Cerebellar nuclear complex (tissue), 1 donor: ENCODE results near the gene TP53AIP1.
"Not testable (repeated sequence)": the region's sequence is repeated elsewhere in the genome, so short reads cannot be mapped to it uniquely, and the experiment has no call there.

Experiments
- DNase-seq, 2 experiments: peaks; one replicate each; lab custom pipeline; 2025; lab: John Stamatoyannopoulos, UW

Gene TP53AIP1

DNA sequence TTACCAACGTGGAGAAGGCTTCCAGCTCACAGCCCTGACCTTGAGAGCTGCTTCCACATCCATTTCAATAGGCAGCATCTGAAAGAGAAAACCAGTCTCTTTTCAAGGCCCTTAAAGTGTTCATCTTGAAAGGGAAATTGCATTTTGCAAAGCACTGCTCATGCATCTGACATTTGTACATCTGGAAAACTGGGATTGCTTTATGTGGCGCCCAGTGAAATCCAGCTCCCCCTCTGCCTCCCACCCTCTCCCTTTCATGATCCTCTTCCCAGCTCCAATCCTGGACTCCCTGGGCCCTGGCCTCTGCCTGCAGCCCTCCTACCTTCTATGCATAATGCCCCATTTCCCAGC is 17.4 kb downstream of the TP53AIP1 start:
- DNase-seq: no peak

DNA sequence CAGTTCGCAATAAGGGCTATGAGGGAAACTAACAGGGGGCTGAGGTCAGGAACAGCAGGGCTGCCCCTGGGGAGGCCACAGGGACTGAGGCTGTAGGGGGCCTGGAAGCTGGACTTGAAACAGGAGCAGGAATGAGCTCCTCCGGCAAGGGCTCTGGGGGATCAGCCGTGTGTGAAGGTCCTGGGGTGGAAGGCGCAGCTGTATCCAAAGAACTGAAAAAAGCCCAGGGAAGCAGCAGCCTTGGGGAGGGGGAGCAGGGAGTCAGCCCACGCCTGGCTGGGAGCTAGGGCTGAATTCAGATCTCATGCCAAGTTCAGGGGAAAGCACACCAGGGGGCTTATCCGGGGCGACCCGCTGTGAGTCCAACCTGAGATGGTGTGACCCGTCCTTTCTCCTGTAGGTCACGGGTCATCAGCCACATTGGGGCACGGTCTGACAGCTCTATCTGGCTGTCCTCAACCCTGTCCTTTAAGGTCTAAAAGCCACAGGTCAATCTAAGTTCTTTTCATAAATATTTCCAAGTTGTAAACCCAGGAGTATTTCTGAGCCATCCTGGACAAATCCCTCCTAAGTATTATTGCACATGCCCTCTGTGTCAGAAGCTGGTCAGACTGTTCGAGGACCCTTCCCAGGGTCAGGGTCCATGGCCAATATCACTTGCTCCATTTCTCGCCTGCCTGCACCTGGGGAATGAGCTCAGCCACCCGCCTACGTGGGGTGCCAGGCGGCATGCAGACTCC is 18.0 kb downstream of the TP53AIP1 start:
- no peak for DNase-seq

DNA sequence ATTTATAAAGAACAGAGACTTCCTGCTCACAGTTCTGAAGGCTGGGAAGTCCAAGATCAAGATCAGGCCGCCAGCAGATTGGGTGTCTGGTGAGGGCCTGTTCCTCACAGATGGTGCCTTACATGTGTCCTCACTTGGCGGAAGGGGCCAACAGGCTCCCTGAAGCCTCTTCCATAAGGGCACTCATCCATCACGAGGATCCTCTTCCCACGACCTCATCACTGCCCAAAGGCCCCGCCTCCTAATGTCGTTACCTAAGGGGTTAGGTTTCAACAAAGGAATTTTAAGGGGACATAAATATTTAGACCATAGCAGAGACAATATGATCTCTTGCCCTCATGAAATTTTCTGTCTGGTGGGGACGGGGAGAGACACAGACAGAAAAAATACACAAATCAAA is 18.6 kb downstream of the TP53AIP1 start:
- DNase-seq: no peak

DNA sequence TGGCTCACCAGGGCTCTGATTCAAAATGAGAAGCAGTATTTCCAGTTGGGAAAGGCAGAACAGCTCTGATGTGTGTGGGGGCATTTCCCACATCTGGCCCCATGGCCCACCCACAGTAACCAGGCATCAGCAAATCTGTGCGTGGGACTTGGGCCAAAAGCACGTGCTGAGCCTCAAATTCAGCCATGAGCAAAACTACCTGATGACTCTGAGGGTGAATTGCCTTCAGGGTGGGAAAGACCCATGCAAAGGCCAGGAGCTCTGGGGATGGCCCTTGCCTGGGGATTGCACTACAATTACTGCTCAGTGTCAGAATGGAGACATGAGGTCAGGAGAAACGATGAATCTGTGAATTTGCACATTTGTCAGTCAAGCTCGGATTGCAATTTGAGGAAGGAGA is 20.9 kb downstream of the TP53AIP1 start:
- no peak for DNase-seq

DNA sequence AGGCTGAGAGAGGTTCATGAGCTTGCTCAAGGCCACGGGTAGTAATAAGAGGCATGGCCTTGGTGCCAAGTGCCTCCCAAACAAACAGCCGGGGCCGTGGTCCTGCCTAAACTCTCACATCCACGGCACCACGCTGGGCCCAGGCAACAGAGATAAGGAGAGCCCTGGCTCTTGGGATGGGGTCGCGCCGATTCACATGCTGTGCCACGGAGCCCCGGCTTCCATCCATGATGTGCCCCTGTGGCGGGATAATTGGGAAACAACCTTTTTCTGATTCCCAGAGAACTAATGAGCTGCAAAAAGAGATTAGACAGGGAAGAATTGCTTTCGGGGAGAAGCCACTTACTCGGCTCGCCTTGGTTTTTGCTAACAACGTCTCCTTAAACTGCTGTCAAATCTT is 22.0 kb downstream of the TP53AIP1 start:
- DNase-seq: no peak

DNA sequence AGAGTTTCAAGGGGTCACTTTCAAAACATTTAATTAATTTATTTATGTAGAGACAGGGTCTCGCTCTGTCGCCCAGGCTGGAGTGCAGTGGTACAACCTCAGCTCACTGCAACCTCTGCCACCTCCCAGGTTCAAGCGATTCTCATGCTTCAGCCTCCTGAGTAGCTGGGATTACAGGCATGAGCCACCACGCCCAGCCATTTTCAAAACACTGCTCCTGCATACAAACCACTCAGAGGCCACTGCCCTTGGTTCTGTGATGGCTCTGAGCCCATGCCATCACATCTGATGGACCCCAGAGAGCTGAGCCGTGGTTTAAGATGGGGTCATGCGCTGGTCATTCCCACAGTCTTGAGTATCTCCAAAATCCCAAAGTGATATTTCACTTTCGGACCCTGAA is 23.0 kb downstream of the TP53AIP1 start:
- not testable (repeated sequence) for DNase-seq

DNA sequence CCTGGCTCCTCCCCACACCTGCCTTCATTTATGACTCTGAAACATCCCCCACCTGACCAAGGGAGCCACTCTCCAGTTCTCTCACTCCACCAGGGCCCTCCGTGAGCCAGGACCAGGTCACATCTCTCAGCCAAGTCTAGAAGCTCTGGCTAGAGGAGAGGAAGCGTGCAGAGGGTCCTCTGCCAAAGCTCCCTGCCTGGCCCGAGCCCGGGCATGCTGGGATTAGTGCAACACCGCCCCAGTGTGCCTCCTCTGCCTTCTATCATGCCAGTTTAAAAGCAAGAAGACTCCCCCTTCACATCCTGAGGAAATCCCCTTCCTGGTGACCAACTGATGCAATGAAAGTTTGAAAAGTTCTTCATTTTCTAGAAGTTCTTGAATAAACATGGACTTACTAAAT is 23.5 kb downstream of the TP53AIP1 start:
- DNase-seq: no peak

DNA sequence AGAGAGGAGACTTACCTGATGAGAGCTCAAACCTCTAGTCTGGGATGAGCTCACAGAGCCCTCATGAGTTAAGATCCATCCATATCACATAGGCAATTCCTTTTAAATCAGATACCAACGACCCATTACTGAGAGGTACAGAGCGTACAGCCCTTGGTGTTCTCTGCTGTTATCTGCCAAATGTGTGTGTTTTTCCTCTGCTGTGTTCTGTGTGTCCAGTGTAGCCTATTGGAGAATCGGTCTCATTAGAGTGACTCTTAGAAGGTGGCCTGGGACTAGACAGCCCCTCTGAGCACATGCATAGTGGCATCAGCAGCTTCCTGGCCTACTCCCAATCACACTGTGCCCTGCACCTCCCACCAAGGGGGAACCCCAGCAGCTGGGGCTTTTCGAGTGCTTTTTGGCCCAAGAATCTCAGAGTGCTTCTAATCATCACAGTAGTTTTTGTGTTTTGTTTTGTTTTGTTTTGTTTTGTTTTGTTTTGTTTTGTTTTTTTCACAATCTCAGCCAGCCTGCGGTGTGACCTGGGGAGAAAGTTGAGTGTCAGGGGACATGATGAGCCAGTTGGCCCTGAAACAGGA is 25.4 kb downstream of the TP53AIP1 start:
- no peak for DNase-seq

DNA sequence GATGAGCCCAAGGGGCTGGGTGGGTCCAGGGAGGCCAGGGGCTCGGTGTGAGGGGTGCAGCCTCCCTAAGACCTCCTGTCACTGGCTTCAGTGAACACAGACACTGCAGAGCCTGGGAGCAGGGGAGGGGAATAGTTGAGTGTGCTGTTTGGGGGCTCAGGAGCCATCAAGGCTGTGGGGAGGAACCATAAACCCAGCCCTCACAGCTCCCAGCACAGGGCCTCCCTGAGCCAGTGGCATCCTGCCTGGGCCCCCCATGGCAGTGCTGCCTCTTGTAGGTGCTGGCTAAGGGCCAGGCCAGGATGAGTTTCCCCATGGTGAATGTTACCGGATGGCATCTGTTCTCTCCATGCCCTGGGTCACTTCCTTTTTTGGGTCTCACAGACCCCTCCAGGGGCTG is 26.0 kb downstream of the TP53AIP1 start:
- DNase-seq: no peak

DNA sequence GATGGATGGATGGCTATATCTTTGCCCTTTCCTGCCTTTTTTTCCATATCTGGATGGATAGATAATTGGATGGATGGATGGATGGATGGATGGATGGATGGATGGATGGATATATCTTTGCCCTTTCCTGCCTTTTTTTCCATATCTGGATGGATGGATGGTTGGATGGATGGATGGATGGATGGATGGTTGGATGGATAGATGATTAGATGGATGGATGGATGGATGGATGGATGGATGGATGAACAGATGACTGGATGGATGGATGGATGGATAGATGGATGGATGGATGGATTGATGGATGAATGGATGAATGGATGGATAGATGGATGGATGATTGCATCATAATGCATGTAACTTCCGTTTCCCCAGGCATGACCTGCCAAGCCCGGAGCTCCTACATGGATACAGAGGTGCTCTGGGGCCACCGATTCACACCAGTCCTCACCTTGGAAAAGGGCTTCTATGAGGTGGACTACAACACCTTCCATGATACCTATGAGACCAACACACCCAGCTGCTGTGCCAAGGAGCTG is 26.6 kb downstream of the TP53AIP1 start:
- DNase-seq: no peak

DNA sequence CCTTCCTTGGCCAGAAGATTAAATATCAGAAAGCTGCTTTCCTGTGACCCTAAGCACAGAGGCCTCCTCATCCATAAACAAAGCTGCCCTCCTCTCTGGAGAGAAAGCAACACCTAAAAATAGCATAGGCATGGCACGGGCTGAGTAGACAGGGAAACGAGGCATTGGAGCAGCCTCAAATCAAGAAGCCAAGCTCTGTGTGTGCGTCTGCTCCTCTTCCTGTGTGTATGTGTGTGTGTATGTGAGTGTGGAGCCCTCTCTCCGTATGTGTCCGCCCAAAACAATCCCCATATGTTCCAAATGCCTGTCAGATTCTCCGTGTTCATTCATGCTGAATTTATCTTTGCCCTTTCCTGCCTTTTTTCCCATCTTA is 27.5 kb downstream of the TP53AIP1 start:
- DNase-seq: no peak

DNA sequence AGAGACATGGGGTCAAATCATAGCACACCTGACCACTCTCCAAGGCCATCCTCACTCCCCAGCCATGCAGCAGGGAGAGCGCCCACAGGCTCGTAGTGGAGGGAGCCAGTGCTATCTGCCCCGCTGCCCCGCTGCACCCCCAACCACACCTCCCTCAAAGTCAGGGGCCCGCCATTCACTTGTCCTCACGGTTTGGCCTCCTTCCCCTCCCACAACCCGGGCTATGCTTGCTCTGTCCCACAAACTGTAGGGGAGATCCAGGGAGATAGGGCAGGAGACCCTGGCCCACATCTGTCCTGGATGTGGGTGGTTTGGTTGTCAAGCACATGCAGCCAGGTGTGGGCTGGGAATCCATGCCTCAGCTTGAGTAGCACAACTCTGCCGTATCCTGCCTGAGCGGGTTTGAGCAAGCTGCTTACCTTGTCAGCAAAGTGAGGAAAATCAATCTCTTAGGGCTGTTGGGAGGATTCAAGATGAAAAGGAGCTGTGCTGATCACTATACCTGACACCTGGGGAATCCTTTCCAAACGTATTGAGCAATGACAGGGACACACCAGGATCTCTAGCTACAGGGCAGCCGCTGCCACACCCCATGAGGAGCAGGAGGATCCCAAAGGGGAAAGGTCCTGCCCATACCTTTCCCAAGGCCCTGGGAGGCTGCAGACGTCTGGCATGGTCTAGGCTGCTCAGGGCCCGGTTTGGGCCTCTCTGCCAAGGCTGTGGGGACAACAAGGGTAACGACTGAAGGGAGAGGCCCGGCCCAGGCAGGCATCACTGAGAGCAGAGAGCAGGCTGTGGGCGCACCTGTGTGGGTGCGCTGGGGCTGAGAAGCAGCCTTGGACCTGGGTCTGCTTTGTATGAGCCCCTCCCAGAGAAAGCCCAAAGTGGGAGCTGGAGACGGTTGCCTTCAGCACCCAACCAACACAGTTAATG is 28.2 kb downstream of the TP53AIP1 start:
- no peak for DNase-seq

DNA sequence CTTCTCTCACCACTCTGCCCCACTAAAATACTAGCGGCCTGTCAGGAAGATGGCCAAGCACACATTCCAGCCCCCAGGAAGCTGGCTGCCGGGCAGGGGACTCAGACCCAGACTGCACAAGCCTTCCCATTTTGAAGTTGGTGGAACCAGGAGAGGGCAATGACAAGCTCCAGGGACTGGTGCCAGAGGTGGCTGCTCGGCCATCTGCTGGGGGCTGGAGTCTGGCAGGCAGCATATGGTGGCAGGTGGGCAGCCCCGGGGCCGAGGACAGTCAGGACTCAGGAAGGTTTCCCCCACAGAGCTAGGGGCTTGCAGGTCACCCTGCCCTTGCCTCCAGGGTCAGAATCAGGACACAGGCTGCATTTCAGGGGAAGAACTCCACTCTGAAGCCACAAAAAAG is 28.9 kb downstream of the TP53AIP1 start:
- DNase-seq: peak in 1 of 2 experiments; percentile 42

DNA sequence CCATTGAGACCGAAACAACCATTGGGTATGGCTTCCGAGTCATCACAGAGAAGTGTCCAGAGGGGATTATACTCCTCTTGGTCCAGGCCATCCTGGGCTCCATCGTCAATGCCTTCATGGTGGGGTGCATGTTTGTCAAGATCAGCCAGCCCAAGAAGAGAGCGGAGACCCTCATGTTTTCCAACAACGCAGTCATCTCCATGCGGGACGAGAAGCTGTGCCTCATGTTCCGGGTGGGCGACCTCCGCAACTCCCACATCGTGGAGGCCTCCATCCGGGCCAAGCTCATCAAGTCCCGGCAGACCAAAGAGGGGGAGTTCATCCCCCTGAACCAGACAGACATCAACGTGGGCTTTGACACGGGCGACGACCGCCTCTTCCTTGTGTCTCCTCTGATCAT is 31.0 kb downstream of the TP53AIP1 start:
- no peak for DNase-seq

DNA sequence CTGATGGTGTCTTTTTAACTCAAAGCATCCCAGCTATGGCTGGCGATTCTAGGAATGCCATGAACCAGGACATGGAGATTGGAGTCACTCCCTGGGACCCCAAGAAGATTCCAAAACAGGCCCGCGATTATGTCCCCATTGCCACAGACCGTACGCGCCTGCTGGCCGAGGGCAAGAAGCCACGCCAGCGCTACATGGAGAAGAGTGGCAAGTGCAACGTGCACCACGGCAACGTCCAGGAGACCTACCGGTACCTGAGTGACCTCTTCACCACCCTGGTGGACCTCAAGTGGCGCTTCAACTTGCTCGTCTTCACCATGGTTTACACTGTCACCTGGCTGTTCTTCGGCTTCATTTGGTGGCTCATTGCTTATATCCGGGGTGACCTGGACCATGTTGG is 31.4 kb downstream of the TP53AIP1 start:
- no peak for DNase-seq

DNA sequence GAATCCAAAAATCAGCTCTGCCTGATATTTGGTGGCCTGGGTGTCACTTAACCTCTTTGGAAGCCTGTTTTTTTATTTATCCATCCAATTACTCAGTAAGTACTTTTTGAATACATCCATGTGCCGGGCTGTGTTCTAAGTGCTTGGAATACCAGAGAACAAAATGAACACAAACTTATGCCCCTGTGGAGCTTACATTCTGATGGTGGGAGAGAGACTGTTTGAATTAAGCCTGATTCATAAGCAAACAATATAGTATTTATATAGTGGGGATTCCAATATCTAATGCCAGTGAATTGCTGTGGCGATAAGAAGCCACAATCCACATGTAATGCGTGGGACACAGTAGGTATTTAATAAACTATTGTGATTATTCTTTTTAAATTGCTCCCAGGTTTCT is 32.1 kb downstream of the TP53AIP1 start:
- DNase-seq: no peak

DNA sequence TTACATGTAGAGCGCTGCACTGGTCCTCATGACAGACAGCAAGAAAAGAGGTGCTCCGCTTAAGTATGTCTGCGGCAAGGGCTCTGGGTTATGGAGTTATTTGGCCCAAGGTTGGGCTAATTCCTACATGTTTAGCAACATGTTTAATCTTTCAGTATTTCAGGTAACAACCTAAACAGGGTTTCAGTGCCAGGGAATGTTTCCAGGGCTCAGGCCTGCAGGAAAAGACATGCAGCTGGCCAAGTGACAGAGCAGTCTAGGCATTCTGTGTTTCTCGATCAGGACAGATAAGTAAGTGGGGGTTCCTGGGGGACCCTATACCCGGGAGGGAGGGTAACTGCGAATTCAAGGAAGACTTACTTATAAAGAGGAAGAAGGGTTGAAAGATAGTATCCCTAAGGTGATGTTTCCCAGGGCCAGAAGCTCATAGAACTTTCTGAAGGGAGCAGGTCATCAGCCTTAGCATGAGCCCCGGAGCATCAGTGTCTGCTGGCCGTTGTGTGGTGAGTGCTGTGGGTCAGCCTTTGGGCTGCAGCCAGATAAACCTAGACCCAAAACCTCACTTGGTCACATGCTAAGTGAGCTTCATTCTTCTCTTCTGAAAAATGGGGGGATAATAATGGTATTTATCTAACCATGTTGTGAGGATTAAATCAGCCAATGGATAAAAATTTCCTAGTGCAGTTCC is 33.1 kb downstream of the TP53AIP1 start:
- no peak for DNase-seq

DNA sequence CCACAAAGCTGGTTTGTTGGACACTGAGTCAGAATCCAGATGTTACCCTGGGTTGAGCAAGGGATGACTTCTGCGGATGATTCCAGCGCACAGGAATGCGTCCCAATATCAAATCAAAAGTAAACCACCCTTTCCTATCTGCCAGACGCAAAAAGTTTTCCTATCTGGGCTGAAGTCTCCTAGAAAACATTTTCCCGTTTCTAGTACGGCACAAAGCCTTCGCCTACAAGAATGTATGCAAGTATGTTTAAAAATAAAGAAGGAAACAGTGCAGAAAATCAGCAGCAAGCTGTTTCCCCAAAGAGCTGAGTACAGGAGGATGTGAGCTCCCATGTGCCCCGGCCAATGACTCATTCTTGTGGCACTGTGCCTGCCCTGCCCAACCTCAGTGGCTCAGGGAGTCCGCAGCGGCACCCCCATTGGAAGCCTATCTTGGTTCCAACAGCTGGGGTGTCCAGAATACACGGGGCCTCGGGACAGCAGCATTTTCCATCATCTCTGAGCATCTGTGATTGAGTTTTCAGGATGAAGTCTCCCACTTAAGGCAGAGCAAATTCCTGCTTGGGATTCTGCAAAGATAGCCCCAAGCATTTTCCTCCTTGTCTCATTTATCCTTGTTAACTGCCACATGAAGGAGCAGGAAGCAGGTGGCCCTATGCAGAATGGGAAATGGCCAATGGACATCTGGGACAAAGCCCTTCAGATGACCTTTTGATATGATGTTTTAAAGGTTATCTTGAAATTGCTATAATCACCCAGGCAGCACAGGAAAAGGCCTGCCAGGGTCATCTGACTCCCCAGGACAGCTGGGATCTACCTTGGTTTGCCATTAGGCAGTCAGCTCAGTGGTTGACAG is 34.1 kb downstream of the TP53AIP1 start:
- no peak for DNase-seq

DNA sequence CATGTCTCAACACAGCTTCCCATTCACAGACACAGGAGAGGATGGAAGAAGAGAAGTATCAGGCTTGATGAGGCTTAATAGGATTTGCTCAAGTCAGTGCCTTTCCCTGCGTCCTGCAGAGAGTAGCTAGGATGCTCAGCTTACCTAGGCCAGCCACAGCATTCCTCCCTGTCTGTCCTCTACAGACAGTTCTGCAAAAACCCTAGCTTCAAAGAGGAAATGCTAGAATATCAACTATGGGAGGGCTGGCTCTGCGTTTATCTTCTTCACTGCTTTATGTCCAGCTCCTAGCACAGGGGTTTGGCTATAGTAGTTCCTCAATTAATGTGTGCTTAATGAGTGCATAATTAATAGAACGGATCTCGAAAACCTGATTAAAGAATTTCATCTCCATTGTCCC is 35.1 kb downstream of the TP53AIP1 start:
- no peak for DNase-seq

DNA sequence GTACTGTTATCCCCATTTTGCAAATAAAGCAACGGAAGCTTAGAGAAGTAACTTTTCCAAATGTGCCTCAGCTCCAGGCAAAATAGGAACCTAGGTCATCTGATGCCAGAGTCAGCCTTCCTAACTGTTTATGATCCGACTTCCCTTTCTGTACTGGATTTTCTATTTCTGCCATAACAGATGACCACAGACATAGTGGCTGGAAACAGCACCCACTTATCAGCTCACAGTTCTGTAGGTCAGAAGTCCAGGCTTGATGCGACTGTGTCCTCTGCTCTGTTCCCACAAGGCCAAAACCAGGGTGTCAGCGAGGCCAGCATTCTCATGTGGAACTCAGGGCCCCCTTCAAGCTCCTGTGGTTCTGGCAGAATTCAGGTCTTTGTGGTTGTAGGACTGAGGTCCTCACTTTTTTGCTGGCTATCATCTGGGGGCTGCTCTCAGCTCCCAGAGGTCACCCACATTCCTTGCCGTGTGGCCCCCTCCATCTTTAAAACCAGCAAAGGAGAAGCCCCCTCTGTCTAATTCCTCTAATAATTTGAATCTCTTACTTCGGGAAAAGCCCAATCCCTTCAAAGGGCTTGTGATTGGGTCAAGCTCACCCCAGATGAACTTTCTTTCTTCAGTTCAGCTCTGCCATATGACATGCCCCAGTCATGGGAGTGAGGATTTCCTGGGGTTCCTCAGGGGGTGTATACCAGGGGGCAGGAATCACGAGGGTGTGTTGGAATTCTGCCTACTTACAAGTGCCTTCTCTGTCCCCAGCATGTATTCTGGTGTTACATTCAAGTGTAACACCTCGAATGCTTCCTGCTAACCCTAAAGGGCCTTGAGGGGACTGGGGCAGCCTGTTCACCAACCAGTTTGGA is 36.3 kb downstream of the TP53AIP1 start:
- DNase-seq: no peak
